ENCODE data around the gene ARF3. TPM values are rescaled to one million over a fixed set of nuclear protein-coding genes. Genes with fewer than 3 reads are reported as not detected.

Gene ARF3
- total RNA-seq = 44.8 TPM
- long read RNA-seq, full-length matches to known transcripts = 18 of 25 reads
- long read RNA-seq, partial matches to known transcripts = 0 of 25 reads
- long read RNA-seq, other reads (novel, unspliced or antisense) = 7 of 25 reads

DNA sequence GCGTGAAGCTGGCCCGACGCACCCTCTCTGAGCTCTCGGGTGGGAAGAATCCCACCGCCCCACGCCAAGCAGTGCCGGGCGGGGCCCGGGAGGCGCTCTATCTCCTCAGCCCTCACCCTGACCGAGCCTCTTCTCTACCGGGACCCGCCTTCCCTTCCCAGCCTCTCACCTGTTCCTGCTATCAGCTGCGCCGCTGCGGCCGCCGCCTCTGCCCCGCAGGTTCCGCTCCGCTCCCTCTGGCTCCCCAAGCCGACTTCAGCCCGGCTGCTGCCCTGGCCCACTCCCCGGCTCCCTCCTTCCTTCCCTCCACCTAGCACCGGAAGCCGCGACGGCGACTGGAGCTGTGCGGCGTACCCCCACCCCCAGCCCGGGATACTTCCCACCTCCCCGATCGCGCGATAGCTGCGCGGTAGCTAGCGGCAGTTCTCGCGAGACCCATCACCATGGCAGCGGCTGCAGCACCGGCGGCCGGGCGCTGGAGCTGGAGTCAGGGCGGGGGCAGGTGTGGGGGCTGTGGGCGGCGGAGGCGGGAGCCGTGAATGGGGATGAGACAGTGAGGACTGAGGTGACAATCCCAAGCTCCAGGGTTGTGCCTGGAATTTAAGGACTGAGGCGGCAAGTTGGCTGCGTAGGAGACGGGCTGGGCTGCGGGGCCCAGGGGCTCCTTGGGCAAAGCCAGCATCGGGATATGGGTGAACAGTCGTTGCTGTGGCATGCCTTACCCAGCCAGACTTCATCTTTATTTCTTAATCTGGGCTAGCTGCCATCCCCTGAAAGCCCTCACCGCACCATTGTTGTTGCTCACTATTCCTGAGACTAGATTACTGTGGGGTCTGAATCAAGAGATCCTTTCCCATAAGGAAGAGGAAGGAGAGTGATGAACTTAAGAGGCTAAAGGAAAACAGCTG lies at the start of gene ARF3:
Gene ARF3, minus strand, starts transcription at position 347 of the 908 bp plus-strand sequence. CDS start 16,392 bp downstream, outside the sequence.
- ATAC-seq (peak; percentile 96), DNase-seq (peak; percentile 97)
- intact Hi-C loops (cut with micrococcal nuclease) = no loop called here

DNA sequence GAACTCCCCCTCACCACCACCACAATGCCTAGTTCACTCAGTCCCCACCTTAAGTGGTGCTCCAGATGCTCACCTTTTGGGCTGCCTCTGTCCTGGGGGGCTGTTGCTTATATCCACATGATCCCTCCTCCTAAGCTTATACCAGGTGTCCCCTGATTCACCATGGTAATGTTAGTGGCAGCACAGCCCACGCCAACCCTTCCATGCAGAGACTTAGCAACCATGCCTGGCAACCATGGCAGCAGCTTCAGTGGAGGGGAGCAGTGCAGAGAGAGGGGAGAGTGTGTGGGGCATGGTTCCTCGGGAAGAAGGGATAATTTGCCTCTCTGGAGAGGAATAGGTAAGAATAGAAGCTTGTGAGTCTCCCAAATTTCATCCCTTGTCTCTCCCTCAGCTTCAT lies 43.1 kb upstream of the ARF3 start:
- DNase-seq (no peak), ATAC-seq (no peak)
- intact Hi-C loops (cut with micrococcal nuclease) = no loop called here

DNA sequence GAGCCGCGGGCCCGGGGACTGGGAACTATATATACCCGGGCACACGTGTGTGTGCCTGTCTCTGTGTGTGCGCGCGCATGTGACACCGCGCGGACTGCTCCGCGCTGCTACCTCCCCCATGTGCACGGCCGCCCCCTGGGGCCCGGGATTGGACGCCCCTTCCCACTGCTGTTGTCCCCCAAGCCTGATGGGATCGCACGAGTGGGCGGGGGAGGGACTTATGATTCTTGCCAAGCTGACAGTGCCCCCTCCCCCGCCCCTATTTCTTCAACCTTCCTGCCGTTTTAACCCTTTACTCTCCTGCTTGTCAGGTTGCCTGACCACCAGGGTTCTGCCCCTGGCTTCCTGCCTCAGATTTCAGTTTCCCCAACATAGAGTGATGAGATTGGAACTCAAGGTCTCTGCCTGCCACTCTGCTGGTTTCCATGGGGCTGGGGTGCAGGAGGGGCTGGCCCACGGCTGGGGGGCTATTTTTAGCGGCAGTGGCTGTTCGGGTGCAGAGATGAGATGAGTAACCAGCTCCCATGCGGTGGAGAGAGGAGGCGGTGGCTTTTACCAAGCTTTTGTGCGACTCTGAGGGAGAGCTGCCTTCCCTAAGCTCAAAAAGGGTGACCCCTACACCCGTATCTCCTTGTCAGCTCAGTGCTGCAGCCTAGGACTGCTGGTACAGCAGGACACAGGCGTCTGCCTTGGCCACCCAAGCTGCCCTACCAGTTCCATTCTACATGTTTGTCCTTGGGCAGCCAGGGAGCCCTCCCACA lies 42.3 kb upstream of the ARF3 start, which contains the start of gene DDN:
Gene DDN, minus strand, starts transcription at position 5 of the 761 bp plus-strand sequence. CDS start 88 bp downstream, outside the sequence.
- intact Hi-C loops (cut with micrococcal nuclease) = no loop called here
- ATAC-seq = peak; percentile 58

DNA sequence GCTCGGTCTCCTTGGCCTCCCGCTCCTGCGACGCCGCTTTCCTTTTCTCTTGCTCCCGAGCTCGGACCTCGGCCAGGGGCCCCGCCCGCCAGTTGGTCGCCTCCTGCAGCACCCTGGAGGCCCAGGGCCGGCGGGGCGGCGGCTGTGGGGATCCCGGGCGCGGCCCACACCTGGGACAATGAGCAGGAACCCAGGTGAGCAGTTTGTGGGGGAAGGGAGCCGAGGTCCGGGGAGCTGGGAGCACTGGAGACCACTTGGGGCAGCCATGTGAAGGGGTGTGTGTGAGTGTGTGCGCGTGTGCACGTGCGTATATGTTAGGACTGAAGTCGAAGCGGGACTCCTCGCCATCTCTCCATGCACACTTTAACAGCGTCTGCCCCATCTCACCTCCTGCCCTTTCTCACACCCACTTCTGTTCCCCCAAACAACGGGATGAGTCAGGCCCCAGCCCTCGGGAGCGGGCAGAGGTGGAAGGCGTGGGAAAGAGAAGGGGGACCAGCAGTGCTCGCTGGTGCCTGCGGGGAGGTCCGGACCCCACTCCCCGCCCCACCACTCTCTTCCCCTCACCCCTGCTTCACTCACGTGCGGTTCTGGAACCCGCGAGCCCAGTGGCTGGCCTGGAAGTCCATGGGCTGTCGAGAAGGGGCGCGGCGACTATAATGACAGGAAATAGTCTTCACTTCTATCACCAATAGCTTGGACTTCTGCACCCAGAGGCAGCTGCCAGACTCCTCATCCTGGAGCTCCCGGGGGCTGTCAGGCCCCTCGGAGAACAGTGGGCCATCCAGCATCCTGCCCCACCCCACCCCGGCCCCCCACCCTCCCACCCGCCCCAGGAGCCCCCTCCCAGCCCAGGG lies 41.4 kb upstream of the ARF3 start:
- ATAC-seq (no peak), DNase-seq (peak; percentile 48)
- intact Hi-C loops (cut with micrococcal nuclease) = no loop called here

More for the DNA sequence above, 42.3 kb upstream of the ARF3 start, which contains the start of gene DDN:
- DNase-seq = peak; percentile 62

DNA sequence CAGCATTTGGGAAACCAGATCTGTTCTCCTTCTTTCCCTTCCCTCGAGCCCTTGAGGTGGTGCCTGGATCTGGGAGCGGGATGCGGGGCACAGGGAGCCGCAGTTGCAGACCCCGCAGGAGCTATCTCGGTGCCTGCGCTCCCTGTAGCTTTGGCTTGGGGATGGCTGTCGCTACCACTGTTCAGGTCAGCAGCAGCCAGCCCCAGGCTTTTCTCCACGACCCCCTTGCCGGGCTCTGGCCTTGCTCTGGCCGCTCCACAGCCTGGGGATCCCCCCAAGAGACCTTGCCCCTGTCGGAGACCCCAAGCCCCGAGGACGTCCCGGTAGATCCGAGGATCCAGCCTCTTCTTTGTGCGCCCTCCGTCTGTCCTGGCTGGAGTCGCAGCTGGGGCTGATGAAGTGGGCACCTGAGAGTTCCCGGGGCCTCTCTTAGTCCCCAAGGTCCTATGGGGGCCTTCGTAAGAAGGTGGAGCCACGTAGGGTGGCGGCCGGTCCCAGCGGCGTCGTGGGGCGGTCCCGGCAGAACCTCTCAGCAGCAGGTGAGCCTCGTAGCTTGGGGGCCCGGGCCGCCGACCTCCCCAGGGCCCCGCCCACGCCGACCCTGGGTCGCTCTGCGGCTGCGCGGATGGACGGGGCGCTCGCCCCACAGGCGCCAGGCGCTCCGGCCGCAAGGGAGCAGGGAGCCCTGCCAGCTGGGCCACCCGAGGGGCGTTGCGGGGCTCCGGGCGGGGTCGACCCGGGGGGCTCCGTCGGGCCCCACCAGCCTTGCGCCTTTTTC lies 40.6 kb upstream of the ARF3 start:
- ATAC-seq (peak; percentile 1), DNase-seq (peak; percentile 45)

DNA sequence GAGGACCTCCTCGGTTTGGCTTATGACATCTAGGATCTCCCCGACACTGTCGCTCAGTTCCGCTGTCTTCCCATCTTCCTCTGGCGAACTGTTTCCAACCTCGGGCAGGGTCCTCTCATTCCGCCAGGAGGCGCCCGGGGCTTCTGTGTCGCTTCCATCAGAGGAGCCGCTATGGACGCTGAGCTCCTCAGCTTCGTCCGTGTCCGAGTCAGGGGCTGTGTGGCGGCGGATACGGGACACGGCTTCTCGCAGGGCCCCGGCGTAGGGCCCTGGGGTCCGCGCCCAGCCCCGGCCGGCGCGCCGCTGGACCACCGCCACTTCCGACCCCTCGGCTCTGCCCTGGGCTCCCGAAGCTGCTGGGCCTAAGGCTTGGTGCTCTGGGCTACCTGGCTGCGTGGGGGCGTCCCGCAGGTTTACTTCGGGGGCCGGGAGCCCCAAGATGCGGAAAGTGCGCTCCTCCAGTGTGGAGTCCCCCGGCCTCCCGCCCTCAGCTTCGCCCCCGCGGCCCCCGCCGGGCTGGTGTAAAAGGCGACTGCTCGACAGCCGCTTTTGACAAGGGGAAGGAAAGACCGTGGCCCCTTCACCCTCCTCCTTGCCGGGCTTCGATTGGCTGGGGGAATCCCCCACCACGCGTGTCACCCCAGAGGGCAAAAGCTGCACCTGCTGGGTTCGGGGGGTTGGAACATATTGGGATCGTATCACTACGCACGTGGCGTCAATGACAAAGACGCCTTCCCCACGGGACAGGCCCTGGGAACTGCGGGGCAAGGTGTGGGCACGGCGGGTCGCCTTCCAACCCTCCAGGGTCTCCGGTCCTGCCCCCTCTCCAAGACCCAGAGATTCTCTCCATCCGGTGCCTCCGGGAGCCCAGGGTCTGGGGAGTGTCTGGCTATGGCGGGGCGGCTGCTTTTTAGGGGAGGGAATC lies 39.8 kb upstream of the ARF3 start:
- DNase-seq = peak; percentile 89
- ATAC-seq = peak; percentile 73
- intact Hi-C loops (cut with micrococcal nuclease) = no loop called here

More for the DNA sequence above, 40.6 kb upstream of the ARF3 start:
- intact Hi-C loops (cut with micrococcal nuclease) = no loop called here

DNA sequence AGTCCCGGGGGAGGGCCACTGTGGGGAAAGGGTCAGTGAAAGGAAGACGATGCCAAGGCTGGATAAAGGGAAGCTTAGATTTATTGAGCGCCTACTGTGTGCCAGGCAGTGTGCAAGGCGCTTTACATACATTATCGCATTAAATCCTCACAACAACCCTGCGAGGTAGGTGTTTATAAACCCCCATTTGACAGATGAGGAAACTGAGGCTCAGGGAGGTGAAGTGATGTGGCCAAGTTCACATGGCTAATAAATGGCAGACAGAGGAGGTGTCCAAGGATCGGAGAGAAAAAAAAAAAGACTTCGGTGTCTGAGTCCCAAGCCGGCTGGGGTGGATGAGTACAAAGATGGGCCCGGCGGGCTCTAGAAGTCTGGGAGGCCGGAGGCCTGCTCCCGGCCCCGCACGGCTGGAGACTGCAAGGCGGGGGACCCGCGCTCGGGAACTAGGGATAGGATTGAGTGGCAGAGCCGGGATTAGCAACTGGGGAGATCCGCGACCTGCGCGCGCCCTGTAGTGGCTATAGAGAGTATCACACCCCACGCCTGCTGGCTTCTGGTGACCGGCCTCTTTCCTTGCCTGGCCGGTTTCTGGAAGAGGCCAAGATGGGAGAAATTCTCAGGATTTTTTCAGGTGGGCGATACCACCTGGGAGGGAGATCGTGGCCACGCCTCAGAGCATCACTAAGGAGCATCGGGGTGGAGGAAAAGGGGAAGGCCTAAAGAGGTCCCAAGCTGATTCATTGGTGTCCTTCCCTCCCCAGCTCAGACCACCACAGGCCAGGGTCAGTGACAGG lies 38.0 kb upstream of the ARF3 start:
- DNase-seq = peak; percentile 88
- intact Hi-C loops (cut with micrococcal nuclease) = no loop called here
- ATAC-seq = peak; percentile 79

DNA sequence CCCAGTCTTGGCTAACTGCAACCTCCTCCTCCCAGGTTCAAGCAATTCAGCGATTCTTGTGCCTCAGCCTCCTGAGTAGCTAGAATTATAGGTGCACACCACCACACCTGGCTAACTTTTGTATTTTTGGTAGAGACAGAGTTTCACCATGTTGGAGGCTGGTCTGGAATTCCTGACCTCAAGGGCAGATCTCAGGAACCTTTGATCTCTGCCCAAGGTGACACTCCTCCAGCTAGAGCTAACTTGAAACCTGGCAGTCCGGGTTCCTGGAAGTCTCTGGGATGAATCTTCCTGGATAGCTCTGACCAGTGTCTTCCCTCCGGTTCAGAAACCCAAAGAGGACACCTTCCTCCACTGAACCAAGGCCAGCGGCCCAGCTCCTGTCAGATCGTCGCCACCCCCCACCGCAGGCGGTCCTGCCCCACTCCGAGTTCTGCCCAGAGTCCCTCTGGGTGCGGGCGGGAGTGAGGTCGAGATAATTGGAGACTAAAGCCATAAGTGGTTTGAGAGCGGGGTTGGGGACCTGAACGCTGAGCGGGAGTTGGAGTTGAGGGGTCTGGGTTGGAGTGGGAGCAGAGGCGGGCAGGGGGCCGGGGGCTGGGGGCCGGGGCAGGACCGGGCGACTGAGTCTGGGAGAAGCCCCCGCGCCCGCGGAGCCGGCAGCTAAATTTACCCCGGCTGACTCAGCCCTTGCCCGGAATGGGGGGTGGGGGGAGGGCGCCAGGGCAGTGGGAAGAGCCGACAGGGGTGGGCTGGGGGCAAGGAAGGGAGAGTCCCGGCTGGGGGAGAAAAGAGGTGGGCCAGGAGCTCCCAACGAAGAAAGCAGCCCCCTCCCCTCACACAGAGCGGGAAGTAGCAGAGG lies 37.2 kb upstream of the ARF3 start:
- ATAC-seq (no peak), DNase-seq (no peak)
- intact Hi-C loops (cut with micrococcal nuclease) = no loop called here

DNA sequence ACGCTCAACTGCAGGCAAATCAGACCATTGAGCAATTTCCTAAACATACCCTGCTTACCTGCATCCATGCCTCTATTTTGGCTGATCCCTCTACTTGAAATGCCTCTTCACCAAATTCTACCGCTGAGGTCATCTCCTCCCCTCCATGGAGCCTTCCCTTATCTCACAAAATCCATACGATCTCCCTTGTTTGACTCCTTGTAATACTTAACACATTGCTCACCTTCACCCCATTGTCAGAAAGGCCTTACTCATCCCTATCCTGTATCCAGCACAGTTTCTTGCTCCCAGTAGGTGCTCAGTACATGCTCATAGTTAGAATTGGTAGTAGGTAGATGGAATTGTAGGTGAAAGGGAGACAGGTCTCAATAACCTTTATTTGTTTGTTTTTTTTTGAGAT lies 36.5 kb upstream of the ARF3 start:
- DNase-seq = no peak
- intact Hi-C loops (cut with micrococcal nuclease) = no loop called here
- no peak for ATAC-seq

DNA sequence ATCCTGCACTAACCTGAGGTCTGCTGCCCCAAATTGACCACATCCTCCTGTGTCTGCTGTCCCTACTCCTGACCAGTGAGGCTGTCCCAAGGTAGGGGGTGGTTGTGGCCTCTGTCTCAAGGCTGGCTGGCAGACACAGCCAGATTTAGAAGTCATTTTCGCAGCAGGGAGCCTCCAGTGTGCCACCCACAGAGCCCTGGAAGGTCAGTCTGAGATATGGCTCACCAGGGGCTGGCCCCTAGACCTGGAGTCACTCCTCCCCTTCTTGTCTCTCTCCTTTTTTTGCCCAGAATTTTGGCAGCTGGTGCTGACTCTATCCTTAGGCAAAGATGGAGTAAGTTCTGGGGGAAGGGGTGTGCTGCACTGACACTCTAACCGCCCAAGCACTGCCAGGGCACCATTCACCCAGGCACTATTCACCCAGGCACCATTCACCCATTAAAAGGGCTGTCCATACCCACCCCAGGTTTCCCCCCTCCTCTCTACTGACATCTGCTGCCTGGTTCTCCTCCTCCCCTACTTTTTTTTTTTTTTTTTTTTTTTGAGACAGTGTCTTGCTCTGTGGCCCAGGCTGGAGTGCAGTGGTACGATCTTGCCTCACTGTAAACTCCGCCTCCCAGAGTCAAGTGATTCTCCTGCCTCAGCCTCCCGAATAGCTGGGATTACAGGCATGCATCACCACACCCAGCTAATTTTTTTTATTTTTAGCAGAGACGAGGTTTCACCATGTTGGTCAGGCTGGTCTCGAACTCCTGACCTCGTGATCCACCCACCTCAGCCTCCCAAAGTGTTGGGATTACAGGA lies 34.2 kb upstream of the ARF3 start:
- no peak for ATAC-seq
- no peak for DNase-seq
- intact Hi-C loops (cut with micrococcal nuclease) = no loop called here

DNA sequence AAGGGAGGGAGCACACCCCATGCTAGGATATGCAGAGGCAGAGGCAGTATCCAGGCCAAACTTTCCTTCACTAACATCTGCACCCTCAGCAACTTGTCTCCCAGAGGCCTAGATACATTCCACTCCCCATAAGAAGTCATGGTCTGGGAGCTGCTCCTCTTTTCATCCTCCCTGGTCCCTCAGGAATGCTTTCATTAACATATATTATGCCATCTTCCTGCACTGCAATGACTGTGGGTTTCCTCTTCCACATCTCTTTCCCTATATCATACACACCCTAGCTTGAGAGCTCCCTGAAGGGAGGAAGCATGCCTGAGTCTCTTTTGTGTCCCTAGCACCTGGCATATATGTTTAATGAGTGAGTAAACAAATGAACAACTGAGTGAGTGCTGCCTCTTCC lies 33.3 kb upstream of the ARF3 start:
- intact Hi-C loops (cut with micrococcal nuclease) = no loop called here
- no peak for DNase-seq
- ATAC-seq = no peak

DNA sequence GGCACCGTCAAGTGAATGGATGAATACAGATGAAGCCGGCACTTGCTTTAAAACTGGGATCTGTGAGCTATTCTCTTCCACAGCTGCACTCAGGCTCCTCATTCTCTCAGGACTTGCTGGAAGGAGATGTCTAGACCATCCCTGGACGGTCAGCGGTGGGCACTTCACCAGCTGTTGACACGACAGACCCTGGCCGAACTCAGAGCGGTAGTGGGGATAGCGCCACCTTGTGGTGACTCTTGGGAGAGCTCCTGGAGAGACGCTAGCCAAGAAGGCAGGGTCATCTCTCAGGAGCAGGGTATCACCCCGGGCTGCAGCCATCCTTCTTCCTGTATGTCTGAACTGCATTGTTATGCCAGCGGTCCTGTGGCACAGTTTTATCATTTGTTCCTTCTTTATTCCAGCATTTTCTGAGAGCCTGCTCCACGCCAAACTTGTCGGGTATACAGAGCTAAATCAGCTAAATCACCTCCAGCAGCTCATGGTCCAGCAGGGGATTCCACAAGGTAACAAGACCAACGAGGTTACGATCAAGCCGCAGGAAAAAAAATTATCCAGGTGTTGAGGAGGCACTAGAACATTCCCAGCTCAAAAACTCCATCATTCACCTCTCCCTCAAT lies 30.9 kb upstream of the ARF3 start:
- intact Hi-C loops (cut with micrococcal nuclease) = loop anchor here (10.0 kb wide), 1 partner anchor 53 kb away; no protein-coding TSS in a partner anchor
- ATAC-seq (peak; percentile 57), DNase-seq (peak; percentile 77)

DNA sequence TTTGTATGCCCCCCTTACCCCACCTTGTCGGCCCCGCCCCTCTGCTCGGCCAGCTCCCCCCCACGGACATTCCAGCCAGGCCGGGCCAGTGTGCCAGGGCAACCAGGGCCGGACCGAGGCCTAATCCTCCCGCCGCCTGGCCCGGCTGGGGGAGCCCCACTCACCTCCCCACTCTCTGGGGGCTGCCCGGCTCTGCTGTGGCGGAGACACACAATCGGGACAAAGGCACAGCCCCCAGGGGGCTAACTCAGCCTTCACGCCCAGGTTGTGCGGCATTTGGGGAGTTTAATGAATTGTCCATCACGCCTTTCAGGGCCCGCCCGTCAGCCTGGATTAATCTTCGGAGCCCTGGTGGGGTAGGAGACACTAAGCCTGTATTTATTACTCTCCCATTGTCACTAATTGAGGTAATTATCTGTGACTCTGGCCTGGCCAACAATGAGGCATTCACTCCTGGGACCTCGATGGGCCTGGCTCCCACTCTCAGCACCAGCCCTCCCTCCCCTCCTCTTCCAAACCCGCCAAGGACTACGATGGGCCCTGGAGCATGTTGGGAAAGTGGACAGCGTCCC lies 29.5 kb upstream of the ARF3 start:
- intact Hi-C loops (cut with micrococcal nuclease) = loop anchor here (10.0 kb wide), 1 partner anchor 52 kb away; no protein-coding TSS in a partner anchor
- ATAC-seq = no peak
- DNase-seq = no peak

DNA sequence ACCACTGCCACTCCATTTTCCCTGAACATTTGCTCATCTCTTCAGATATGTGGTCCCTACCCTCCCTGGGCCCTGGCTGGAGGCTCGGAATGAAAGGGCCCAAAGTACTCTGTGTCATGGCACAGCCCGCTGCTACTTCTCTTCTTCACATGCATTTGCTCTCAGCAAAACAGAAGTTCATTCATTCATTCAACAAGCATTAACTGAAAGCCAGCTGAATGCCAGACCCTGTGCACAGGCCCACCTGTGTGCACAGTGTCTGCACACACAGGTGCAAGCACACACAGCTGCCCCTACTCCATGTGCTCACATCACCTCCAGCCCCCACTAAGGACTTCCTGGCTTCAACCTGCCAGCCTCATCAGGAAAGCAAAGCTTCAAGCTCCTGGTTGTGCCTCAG lies 28.6 kb upstream of the ARF3 start:
- DNase-seq = no peak
- no peak for ATAC-seq
- intact Hi-C loops (cut with micrococcal nuclease) = loop anchor here (10.0 kb wide), 1 partner anchor 51 kb away; no protein-coding TSS in a partner anchor
